ENCODE measurements around the gene MAPKAP1.
"Not testable (repeated sequence)": the region's sequence is repeated elsewhere in the genome, so short reads cannot be mapped to it uniquely, and the experiment has no call there.

- not testable (repeated sequence) for TF ChIP-seq POLR2AphosphoS5 (IDR thresholded peaks at IDR 0.05; ENCODE audit: low read depth, low read length); POLR2A (IDR thresholded peaks at IDR 0.05; ENCODE audit: low read depth, low read length); TAF1 (IDR thresholded peaks at IDR 0.05; ENCODE audit: borderline replicate concordance, low read depth, low read length)
Observed at GRCh38 chr9:125695548-125695947, 11.5 kb downstream of the MAPKAP1 start.
